ENCODE results near the gene CCDC124.

CCDC124 gene

DNA sequence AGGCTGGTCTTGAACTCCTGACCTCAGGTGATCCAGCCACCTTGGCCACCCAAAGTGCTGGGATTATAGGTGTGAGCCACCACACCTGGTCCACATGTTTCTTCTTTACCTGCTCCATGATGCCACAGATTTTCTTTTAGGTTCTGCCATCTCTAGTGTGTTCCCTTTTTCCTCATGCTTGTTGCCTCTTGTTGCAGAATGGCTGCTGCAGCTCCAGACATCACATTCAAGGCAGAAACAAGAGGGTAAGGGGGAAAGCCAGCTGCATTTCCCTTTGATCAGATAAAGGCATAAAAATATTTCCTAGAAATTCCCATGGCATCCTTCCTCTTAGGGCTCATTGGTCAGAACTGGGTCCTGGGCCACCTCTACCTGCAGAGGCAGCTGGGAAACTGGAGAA is 12.3 kb upstream of the CCDC124 start:
- Histone ChIP-seq H3K79me2 (ENCODE audit: low read length) (no peaks in the 10 kb centered on the region), H3K36me3 (replicated peaks; ENCODE audit: low read depth, low read length) (no peaks in the 10 kb centered on the region), H3K4me3 (ENCODE audit: low read length) (no peak overlapping the region), H2AFZ (ENCODE audit: low read depth, low read length) (no peak overlapping the region), H3K9me3 (ENCODE audit: insufficient read depth, low read length) (no peaks in the 10 kb centered on the region), H3K4me2 (ENCODE audit: low read length) (no peak overlapping the region), H3K27ac (ENCODE audit: low read length) (no peak overlapping the region), H3K27me3 (ENCODE audit: low read depth, low read length) (peaks cover 9% of the 10 kb centered on the region), H3K9ac (ENCODE audit: low read length) (no peak overlapping the region), H3K4me1 (ENCODE audit: low read length) (no peaks in the 10 kb centered on the region), H4K20me1 (ENCODE audit: insufficient read depth, low read length) (no peaks in the 10 kb centered on the region)
- TF ChIP-seq, protein P1, sequence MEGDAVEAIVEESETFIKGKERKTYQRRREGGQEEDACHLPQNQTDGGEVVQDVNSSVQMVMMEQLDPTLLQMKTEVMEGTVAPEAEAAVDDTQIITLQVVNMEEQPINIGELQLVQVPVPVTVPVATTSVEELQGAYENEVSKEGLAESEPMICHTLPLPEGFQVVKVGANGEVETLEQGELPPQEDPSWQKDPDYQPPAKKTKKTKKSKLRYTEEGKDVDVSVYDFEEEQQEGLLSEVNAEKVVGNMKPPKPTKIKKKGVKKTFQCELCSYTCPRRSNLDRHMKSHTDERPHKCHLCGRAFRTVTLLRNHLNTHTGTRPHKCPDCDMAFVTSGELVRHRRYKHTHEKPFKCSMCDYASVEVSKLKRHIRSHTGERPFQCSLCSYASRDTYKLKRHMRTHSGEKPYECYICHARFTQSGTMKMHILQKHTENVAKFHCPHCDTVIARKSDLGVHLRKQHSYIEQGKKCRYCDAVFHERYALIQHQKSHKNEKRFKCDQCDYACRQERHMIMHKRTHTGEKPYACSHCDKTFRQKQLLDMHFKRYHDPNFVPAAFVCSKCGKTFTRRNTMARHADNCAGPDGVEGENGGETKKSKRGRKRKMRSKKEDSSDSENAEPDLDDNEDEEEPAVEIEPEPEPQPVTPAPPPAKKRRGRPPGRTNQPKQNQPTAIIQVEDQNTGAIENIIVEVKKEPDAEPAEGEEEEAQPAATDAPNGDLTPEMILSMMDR (IDR thresholded peaks at IDR 0.05; ENCODE audit: low read depth, low read length): no peak
- TF ChIP-seq EZH2phosphoT487 (IDR thresholded peaks at IDR 0.05; ENCODE audit: low read depth): no peak

DNA sequence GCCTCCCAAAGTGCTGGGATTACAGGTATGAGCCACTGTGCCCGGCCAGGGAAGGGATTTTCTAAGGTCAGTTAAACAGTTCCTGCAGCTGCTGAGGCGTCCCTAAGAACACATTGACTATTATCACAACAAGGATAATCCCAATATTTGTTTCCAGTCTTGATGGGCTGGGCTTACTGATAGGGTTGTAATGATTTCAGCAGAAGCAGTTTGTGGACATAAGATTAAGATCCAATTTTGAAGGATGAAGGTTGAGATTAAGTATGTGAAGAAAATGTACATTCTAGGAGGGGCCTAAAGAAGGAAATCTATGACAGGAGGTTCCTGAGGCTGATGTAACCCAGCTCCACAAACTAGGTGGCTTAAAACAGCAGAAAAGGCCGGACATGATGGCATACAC is 10.7 kb upstream of the CCDC124 start:
- H3K9me3 ChIP-seq (ENCODE audit: insufficient read depth, low read length): no peaks in the 10 kb centered on the region
- no peak overlapping the region for H3K9ac ChIP-seq (ENCODE audit: low read length)
- no peak overlapping the region for H3K27ac ChIP-seq (ENCODE audit: low read length)
- H3K4me1 ChIP-seq (ENCODE audit: low read length): no peaks in the 10 kb centered on the region
- TF ChIP-seq, protein P1 (IDR thresholded peaks at IDR 0.05; ENCODE audit: low read depth, low read length): no peak
- no peak for TF ChIP-seq EZH2phosphoT487 (IDR thresholded peaks at IDR 0.05; ENCODE audit: low read depth)
- H3K79me2 ChIP-seq (ENCODE audit: low read length): no peaks in the 10 kb centered on the region
- no peaks in the 10 kb centered on the region for H4K20me1 ChIP-seq (ENCODE audit: insufficient read depth, low read length)
- H2AFZ ChIP-seq (ENCODE audit: low read depth, low read length): no peak overlapping the region
- no peaks in the 10 kb centered on the region for H3K36me3 ChIP-seq (replicated peaks; ENCODE audit: low read depth, low read length)
- no peak overlapping the region for H3K4me3 ChIP-seq (ENCODE audit: low read length)
- H3K4me2 ChIP-seq (ENCODE audit: low read length): no peak overlapping the region
- peaks cover 11% of the 10 kb centered on the region for H3K27me3 ChIP-seq (ENCODE audit: low read depth, low read length)

DNA sequence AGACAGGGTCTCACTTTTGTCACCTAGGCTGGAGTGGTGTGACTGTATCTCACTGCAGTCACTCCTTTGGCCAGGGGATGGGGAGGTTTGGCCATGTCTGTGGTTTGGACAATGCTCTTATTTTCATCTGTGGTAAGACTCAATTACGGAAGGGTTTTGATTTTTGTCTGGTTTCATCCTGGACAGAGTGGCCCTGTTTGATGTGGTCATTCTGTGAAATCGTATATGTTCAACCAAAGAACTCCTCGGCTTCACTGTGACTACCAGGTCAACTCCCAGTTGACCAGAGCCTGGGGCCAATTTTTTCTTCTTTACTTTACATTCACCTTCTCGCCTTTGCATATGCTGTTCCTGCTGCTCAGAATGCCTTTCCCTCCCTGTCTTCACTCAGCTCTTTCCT is 6.8 kb upstream of the CCDC124 start:
- TF ChIP-seq EZH2phosphoT487 (IDR thresholded peaks at IDR 0.05; ENCODE audit: low read depth): no peak
- TF ChIP-seq, protein P1 (IDR thresholded peaks at IDR 0.05; ENCODE audit: low read depth, low read length): no peak
- H2AFZ ChIP-seq (ENCODE audit: low read depth, low read length): no peak overlapping the region
- no peaks in the 10 kb centered on the region for H4K20me1 ChIP-seq (ENCODE audit: insufficient read depth, low read length)
- no peak overlapping the region for H3K4me2 ChIP-seq (ENCODE audit: low read length)
- H3K79me2 ChIP-seq (ENCODE audit: low read length): no peaks in the 10 kb centered on the region
- H3K4me3 ChIP-seq (ENCODE audit: low read length): no peak overlapping the region
- H3K4me1 ChIP-seq (ENCODE audit: low read length): peaks cover 16% of the 10 kb centered on the region
- H3K27me3 ChIP-seq (ENCODE audit: low read depth, low read length): 0 out of 2 replicates have a peak, but pooled peaks cover 6% of the 10 kb centered on the region
- H3K9me3 ChIP-seq (ENCODE audit: insufficient read depth, low read length): no peaks in the 10 kb centered on the region
- no peaks in the 10 kb centered on the region for H3K36me3 ChIP-seq (replicated peaks; ENCODE audit: low read depth, low read length)
- no peak overlapping the region for H3K27ac ChIP-seq (ENCODE audit: low read length)
- H3K9ac ChIP-seq (ENCODE audit: low read length): no peak overlapping the region

DNA sequence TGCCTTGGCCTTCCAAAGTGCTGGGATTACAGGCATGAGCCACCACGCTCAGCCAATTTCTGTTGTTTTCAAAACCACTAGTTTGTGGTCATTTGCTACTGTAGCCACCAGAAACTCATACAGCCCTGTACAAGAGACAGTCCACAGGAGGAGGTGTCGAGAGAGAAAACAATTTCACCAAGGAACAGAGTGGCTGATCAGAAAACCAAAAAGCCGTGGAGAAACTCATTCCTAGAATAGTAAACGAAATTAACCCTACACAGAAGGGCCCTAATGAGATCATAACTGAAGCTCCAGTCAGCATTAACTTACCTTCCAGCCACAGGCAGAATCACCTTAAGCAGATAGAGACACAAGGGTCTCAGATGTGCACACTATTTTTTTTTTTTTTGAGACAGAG is 3.8 kb upstream of the CCDC124 start:
- H2AFZ ChIP-seq (ENCODE audit: low read depth, low read length): no peak overlapping the region
- 0 out of 2 replicates have a peak, but pooled peaks cover 6% of the 10 kb centered on the region for H3K27me3 ChIP-seq (ENCODE audit: low read depth, low read length)
- peak overlapping the region; percentile 56 for H3K4me2 ChIP-seq (ENCODE audit: low read length)
- H3K4me3 ChIP-seq (ENCODE audit: low read length): no peak overlapping the region
- no peak overlapping the region for H3K27ac ChIP-seq (ENCODE audit: low read length)
- H4K20me1 ChIP-seq (ENCODE audit: insufficient read depth, low read length): no peaks in the 10 kb centered on the region
- peaks cover 12% of the 10 kb centered on the region for H3K79me2 ChIP-seq (ENCODE audit: low read length)
- peaks cover 29% of the 10 kb centered on the region for H3K4me1 ChIP-seq (ENCODE audit: low read length)
- no peaks in the 10 kb centered on the region for H3K9me3 ChIP-seq (ENCODE audit: insufficient read depth, low read length)
- H3K9ac ChIP-seq (ENCODE audit: low read length): no peak overlapping the region
- TF ChIP-seq, protein P1 (IDR thresholded peaks at IDR 0.05; ENCODE audit: low read depth, low read length): no peak
- TF ChIP-seq EZH2phosphoT487 (IDR thresholded peaks at IDR 0.05; ENCODE audit: low read depth): no peak
- H3K36me3 ChIP-seq (replicated peaks; ENCODE audit: low read depth, low read length): no peaks in the 10 kb centered on the region
